ENCODE measurements around the gene TSPAN2. TPM values are rescaled to one million over a fixed set of nuclear protein-coding genes. Genes with fewer than 3 reads are reported as not detected.

TSPAN2 gene
- total RNA-seq, 2 experiments from 2014 or later, result 0.25 to 0.36 TPM

DNA sequence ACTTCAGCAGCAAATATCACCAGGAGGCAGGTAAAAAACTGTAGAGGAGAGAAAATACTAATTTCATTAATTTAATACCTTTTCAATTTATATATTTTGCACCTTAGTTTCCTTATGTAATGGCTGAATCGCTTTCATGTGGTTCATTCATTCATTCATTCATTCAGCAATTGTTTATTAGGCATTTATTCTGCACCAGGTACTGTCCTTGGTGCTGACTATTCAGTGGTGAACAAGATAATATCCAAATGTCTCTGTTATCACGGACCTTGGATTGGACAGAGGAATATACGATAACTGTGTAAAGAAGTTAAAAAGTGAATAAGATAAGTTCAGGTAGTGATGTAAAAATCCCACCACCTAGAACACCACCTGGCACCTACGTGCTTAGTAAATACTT lies 28.8 kb downstream of the TSPAN2 start:
- Histone ChIP-seq H3K4me3 (ENCODE audit: low read depth, low read length, poor library complexity, severe bottlenecking) (no peak overlapping the region), H2AFZ (ENCODE audit: low read length) (no peak overlapping the region), H4K20me1 (ENCODE audit: insufficient read depth, low read length) (no peaks in the 10 kb centered on the region), H3K79me2 (ENCODE audit: insufficient read depth, low read depth, low read length) (no peaks in the 10 kb centered on the region), H3K36me3 (ENCODE audit: insufficient read depth, low read length) (no peaks in the 10 kb centered on the region), H3K4me2 (ENCODE audit: low read length) (no peak overlapping the region), H3K9me3 (ENCODE audit: low read length) (no peaks in the 10 kb centered on the region), H3K27ac (ENCODE audit: low read depth, low read length, poor library complexity, severe bottlenecking) (no peak overlapping the region), H3K4me1 (ENCODE audit: insufficient read depth, low read length, poor library complexity, severe bottlenecking) (no peaks in the 10 kb centered on the region), H3K9me2 (ENCODE audit: insufficient read depth, low read length) (no peaks in the 10 kb centered on the region)
- intact Hi-C loops (cut with micrococcal nuclease; ENCODE audit: unreplicated experiment), result no loop called here
- ChIA-PET CTCF (ENCODE audit: unreplicated experiment) (no interaction called here), POLR2A (no interaction called here)
- TF ChIP-seq, protein P1, sequence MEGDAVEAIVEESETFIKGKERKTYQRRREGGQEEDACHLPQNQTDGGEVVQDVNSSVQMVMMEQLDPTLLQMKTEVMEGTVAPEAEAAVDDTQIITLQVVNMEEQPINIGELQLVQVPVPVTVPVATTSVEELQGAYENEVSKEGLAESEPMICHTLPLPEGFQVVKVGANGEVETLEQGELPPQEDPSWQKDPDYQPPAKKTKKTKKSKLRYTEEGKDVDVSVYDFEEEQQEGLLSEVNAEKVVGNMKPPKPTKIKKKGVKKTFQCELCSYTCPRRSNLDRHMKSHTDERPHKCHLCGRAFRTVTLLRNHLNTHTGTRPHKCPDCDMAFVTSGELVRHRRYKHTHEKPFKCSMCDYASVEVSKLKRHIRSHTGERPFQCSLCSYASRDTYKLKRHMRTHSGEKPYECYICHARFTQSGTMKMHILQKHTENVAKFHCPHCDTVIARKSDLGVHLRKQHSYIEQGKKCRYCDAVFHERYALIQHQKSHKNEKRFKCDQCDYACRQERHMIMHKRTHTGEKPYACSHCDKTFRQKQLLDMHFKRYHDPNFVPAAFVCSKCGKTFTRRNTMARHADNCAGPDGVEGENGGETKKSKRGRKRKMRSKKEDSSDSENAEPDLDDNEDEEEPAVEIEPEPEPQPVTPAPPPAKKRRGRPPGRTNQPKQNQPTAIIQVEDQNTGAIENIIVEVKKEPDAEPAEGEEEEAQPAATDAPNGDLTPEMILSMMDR (conservative IDR thresholded peaks at IDR 0.05; ENCODE audit: low read length), result no peak
- no peak for TF ChIP-seq EZH2phosphoT487 (IDR thresholded peaks at IDR 0.05; ENCODE audit: borderline replicate concordance, low read depth, low read length)
- no peak for DNase-seq (ENCODE audit: low spot score)
- no TSS peak for BruUV-seq (replicated peaks)

DNA sequence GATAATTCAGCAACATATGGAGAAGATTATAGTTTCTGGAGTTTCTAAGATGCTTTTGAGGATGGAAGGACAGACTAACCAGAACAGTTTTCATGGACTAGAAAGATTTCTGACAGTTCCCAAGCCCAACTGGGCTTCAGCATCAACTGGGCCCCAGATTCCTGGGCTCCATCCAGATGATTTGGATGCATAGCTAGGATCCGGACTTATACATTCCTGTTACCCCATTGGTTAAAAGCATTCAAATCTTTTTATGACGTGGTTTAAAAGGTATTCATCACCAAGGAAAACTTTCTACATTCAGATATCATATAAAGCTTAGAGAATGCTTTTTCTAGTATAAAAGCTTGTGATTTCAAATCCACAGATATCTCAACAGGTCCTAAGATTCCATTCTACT lies 30.0 kb downstream of the TSPAN2 start:
- H4K20me1 ChIP-seq (ENCODE audit: insufficient read depth, low read length), result no peaks in the 10 kb centered on the region
- no peak overlapping the region for H2AFZ ChIP-seq (ENCODE audit: low read length)
- no peaks in the 10 kb centered on the region for H3K36me3 ChIP-seq (ENCODE audit: insufficient read depth, low read length)
- H3K4me2 ChIP-seq (ENCODE audit: low read length), result no peak overlapping the region
- H3K4me3 ChIP-seq (ENCODE audit: low read depth, low read length, poor library complexity, severe bottlenecking), result no peak overlapping the region
- no peak overlapping the region for H3K27ac ChIP-seq (ENCODE audit: low read depth, low read length, poor library complexity, severe bottlenecking)
- no peak for DNase-seq (ENCODE audit: low spot score)
- TF ChIP-seq, protein P1 (conservative IDR thresholded peaks at IDR 0.05; ENCODE audit: low read length), result no peak
- TF ChIP-seq EZH2phosphoT487 (IDR thresholded peaks at IDR 0.05; ENCODE audit: borderline replicate concordance, low read depth, low read length), result no peak
- intact Hi-C loops (cut with micrococcal nuclease; ENCODE audit: unreplicated experiment), result no loop called here
- H3K4me1 ChIP-seq (ENCODE audit: insufficient read depth, low read length, poor library complexity, severe bottlenecking), result no peaks in the 10 kb centered on the region
- no peaks in the 10 kb centered on the region for H3K79me2 ChIP-seq (ENCODE audit: insufficient read depth, low read depth, low read length)
- H3K9me2 ChIP-seq (ENCODE audit: insufficient read depth, low read length), result no peaks in the 10 kb centered on the region
- POLR2A ChIA-PET, result interaction anchor here (1.0 kb wide), 1 partner anchor 19 kb away, joined by 3 read pairs; no protein-coding TSS in a partner anchor
- CTCF ChIA-PET (ENCODE audit: unreplicated experiment), result no interaction called here
- no peaks in the 10 kb centered on the region for H3K9me3 ChIP-seq (ENCODE audit: low read length)
- BruUV-seq (replicated peaks), result no TSS peak

DNA sequence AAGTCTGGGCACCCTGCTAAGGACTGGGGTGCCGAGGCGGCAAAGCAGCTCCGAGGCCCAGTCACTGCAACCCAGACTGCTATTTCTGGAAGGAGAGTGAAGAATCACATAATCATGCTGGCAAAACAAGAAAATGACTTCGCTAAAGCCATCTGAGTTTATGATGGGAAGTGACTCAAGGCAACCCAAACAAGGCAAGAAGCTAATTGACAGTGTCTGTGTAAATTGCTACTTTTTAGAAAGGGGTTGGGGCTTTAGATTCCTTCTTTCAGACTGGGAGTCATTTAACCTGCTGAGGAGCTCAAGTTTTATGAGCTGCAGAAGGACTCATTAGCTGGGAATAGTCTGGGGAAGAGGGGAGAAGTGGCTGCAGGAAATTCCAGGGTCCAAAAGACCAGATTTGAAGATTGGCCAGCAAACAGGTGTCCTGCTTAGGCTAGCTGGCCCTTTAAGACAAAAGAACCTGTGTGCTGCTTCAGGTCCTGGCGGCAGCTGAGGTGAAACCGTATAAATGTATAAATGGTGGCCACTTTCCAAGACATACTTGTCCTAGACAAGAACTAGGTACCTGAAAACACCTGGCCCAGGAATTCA lies 31.5 kb downstream of the TSPAN2 start:
- no peaks in the 10 kb centered on the region for H4K20me1 ChIP-seq (ENCODE audit: insufficient read depth, low read length)
- no peak overlapping the region for H2AFZ ChIP-seq (ENCODE audit: low read length)
- no peak for DNase-seq (ENCODE audit: low spot score)
- no peaks in the 10 kb centered on the region for H3K4me1 ChIP-seq (ENCODE audit: insufficient read depth, low read length, poor library complexity, severe bottlenecking)
- no peaks in the 10 kb centered on the region for H3K79me2 ChIP-seq (ENCODE audit: insufficient read depth, low read depth, low read length)
- CTCF ChIA-PET (ENCODE audit: unreplicated experiment), result no interaction called here
- no TSS peak for BruUV-seq (replicated peaks)
- intact Hi-C loops (cut with micrococcal nuclease; ENCODE audit: unreplicated experiment), result no loop called here
- no peaks in the 10 kb centered on the region for H3K9me3 ChIP-seq (ENCODE audit: low read length)
- POLR2A ChIA-PET, result interaction anchor here (0.6 to 1.3 kb wide), 2 partner anchors 9 to 1666 kb away, joined by 3 to 4 read pairs; no protein-coding TSS in a partner anchor
- no peaks in the 10 kb centered on the region for H3K9me2 ChIP-seq (ENCODE audit: insufficient read depth, low read length)
- no peak overlapping the region for H3K4me2 ChIP-seq (ENCODE audit: low read length)
- no peak for TF ChIP-seq EZH2phosphoT487 (IDR thresholded peaks at IDR 0.05; ENCODE audit: borderline replicate concordance, low read depth, low read length)
- TF ChIP-seq, protein P1 (conservative IDR thresholded peaks at IDR 0.05; ENCODE audit: low read length), result no peak
- H3K27ac ChIP-seq (ENCODE audit: low read depth, low read length, poor library complexity, severe bottlenecking), result no peak overlapping the region
- H3K4me3 ChIP-seq (ENCODE audit: low read depth, low read length, poor library complexity, severe bottlenecking), result no peak overlapping the region
- no peaks in the 10 kb centered on the region for H3K36me3 ChIP-seq (ENCODE audit: insufficient read depth, low read length)

Measured in OCI-LY7 (cell line).